Mucosa of rectum (tissue), 2 donors: ENCODE results near the gene SH3BP4.

ENCODE experiments used
- H3K27ac ChIP-seq, 2 donors: one replicate each; pipeline ENCODE4 v1.7.0; 2013; ENCODE audit warnings: inconsistent platforms in 2 of 2, low read depth in 2 of 2, low read length in 2 of 2
- H3K27me3 ChIP-seq, 2 donors: one replicate each; pipeline ENCODE4 v1.7.0; 2013; ENCODE audit warnings: low read length in 2 of 2; ENCODE audit not compliant: control insufficient read depth in 2 of 2, insufficient read depth in 2 of 2
- H3K36me3 ChIP-seq, 2 donors: one replicate each; pipeline ENCODE4 v1.7.0; 2013; ENCODE audit warnings: low read length in 2 of 2; ENCODE audit not compliant: control insufficient read depth in 2 of 2, insufficient read depth in 2 of 2
- H3K4me1 ChIP-seq, 2 donors: one replicate each; pipeline ENCODE4 v1.7.0; 2013; ENCODE audit warnings: low read length in 2 of 2, mild to moderate bottlenecking in 1 of 2; ENCODE audit not compliant: control insufficient read depth in 2 of 2, insufficient read depth in 2 of 2
- H3K4me3 ChIP-seq, 2 donors: one replicate each; pipeline ENCODE4 v1.7.0; 2013; ENCODE audit warnings: low read length in 2 of 2
- H3K9ac ChIP-seq, 2 donors: one replicate each; pipeline ENCODE4 v1.7.0; 2013; ENCODE audit warnings: low read length in 2 of 2, low read depth in 1 of 2, mild to moderate bottlenecking in 1 of 2
- H3K9me3 ChIP-seq, 2 donors: one replicate each; pipeline ENCODE4 v1.7.0; 2013; ENCODE audit warnings: low read length in 2 of 2; ENCODE audit not compliant: control insufficient read depth in 2 of 2
- donor health status: healthy.
- donor health status: Normal muscosa, but diverticular disease.

The SH3BP4 gene

GRCh38 chr2:234940527-234940926 is 11.3 kb upstream of the SH3BP4 start:
- H3K36me3 ChIP-seq, result no peaks in the 10 kb centered on the region
- no peaks in the 10 kb centered on the region for H3K4me1 ChIP-seq
- H3K4me3 ChIP-seq, result no peak overlapping the region
- no peaks in the 10 kb centered on the region for H3K27me3 ChIP-seq
- no peaks in the 10 kb centered on the region for H3K9me3 ChIP-seq
- H3K9ac ChIP-seq, result no peak overlapping the region
- no peak overlapping the region for H3K27ac ChIP-seq

GRCh38 chr2:234945339-234945873 is 6.4 kb upstream of the SH3BP4 start:
- Histone ChIP-seq H3K36me3 (no peaks in the 10 kb centered on the region), H3K9ac (no peak overlapping the region), H3K27ac (no peak overlapping the region), H3K4me3 (no peak overlapping the region), H3K9me3 (no peaks in the 10 kb centered on the region), H3K4me1 (no peaks in the 10 kb centered on the region), H3K27me3 (no peaks in the 10 kb centered on the region)

GRCh38 chr2:234947556-234947955 is 4.3 kb upstream of the SH3BP4 start:
- Histone ChIP-seq H3K9ac (no peak overlapping the region), H3K4me3 (no peak overlapping the region), H3K4me1 (peaks cover 0 to 4% of the 10 kb centered on the region in 2 donors), H3K36me3 (no peaks in the 10 kb centered on the region), H3K27me3 (no peaks in the 10 kb centered on the region), H3K27ac (no peak overlapping the region), H3K9me3 (no peaks in the 10 kb centered on the region)

GRCh38 chr2:234949762-234950434 is 1.9 kb upstream of the SH3BP4 start:
- H3K27me3 ChIP-seq, result no peaks in the 10 kb centered on the region

GRCh38 chr2:234950435-234950729 is 1.4 kb upstream of the SH3BP4 start:
- Histone ChIP-seq H3K9me3 (no peaks in the 10 kb centered on the region), H3K36me3 (no peaks in the 10 kb centered on the region), H3K4me3 (peak overlapping the region; percentile 61 to 75), H3K27ac (no peak overlapping the region), H3K9ac (no peak overlapping the region), H3K27me3 (no peaks in the 10 kb centered on the region), H3K4me1 (peaks cover 20 to 23% of the 10 kb centered on the region in 2 donors)

More at GRCh38 chr2:234949762-234950434, 1.9 kb upstream of the SH3BP4 start:
- Histone ChIP-seq H3K36me3 (no peaks in the 10 kb centered on the region), H3K9me3 (no peaks in the 10 kb centered on the region), H3K9ac (no peak overlapping the region), H3K4me3 (no peak overlapping the region), H3K27ac (no peak overlapping the region), H3K4me1 (peaks cover 18% of the 10 kb centered on the region in 2 donors)

GRCh38 chr2:234950730-234951663 is 820 bp upstream of the SH3BP4 start:
- H3K9me3 ChIP-seq, result no peaks in the 10 kb centered on the region
- peak overlapping the region; percentile 32 to 37 for H3K9ac ChIP-seq
- no peaks in the 10 kb centered on the region for H3K27me3 ChIP-seq
- H3K36me3 ChIP-seq, result no peaks in the 10 kb centered on the region
- peak overlapping the region; percentile 38 to 51 for H3K27ac ChIP-seq
- peaks cover 23 to 27% of the 10 kb centered on the region in 2 donors for H3K4me1 ChIP-seq
- H3K4me3 ChIP-seq, result peak overlapping the region; percentile 61 to 75

GRCh38 chr2:234952270-234953115 is 676 bp downstream of the SH3BP4 start:
- Histone ChIP-seq H3K9ac (peak overlapping the region; percentile 49 to 77), H3K27ac (peak overlapping the region; percentile 56 to 66), H3K36me3 (no peaks in the 10 kb centered on the region), H3K4me3 (peak overlapping the region; percentile 71 to 75), H3K27me3 (no peaks in the 10 kb centered on the region), H3K4me1 (peaks cover 26 to 32% of the 10 kb centered on the region in 2 donors), H3K9me3 (no peaks in the 10 kb centered on the region)

- H3K9ac ChIP-seq, result peak overlapping the region; percentile 49 to 77
- H3K4me3 ChIP-seq, result peak overlapping the region; percentile 71 to 75
- H3K9me3 ChIP-seq, result no peaks in the 10 kb centered on the region
- no peaks in the 10 kb centered on the region for H3K27me3 ChIP-seq
- H3K4me1 ChIP-seq, result peaks cover 26 to 34% of the 10 kb centered on the region in 2 donors
- peak overlapping the region; percentile 56 to 66 for H3K27ac ChIP-seq
- H3K36me3 ChIP-seq, result no peaks in the 10 kb centered on the region
Observed at GRCh38 chr2:234953116-234954031, 1.6 kb downstream of the SH3BP4 start.

GRCh38 chr2:234954551-234954992 is 2.8 kb downstream of the SH3BP4 start:
- Histone ChIP-seq H3K4me3 (peak overlapping the region; percentile 26 to 75), H3K36me3 (no peaks in the 10 kb centered on the region), H3K4me1 (peaks cover 26 to 34% of the 10 kb centered on the region in 2 donors), H3K27ac (peak overlapping the region; percentile 39 to 50), H3K27me3 (no peaks in the 10 kb centered on the region), H3K9ac (peak overlapping the region in 1 of 2 donors; percentile 77), H3K9me3 (no peaks in the 10 kb centered on the region)
